ENCODE data around the gene IFI44L. TPM values are rescaled to one million over a fixed set of nuclear protein-coding genes. Genes with fewer than 3 reads are reported as not detected.

IFI44L gene
- under 0.01 and 0.44 TPM in 2 replicates for total RNA-seq

DNA sequence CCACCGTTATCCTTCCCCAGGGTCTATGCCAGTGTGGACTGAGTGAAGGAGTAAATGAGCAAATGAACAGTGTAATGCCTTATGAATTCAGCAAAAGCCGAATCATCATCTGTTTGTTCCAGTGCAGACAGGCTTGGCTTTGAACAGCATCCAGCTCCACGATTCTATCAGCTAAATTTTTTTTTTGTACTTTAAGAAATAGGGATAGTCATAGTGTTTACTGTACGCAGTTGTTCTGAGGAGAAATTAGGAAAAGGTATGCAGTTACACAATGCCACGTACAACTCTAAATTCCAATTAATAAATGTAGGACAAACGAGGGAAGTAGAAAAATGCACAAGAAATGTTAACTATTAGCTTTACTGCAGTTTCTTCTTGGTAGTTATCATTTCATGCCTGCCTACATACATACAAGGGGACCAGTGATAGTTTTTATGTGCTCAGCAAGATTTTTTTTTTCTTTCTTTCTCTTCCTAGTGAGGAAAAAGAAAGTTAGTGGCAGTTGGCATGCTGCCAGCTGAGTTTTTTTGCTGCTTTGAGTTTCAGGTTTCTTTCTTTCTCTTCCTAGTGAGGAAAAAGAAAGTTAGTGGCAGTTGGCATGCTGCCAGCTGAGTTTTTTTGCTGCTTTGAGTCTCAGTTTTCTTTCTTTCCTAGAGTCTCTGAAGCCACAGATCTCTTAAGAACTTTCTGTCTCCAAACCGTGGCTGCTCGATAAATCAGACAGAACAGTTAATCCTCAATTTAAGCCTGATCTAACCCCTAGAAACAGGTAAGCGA is at the start of gene IFI44L:
Gene IFI44L, plus strand, starts transcription at position 646 of the 777 bp plus-strand sequence. CDS start 7,468 bp downstream, outside the sequence.
- peak in 1 of 2 donors; percentile 65 for DNase-seq (ENCODE audit: low read depth in 2 of 2)

DNA sequence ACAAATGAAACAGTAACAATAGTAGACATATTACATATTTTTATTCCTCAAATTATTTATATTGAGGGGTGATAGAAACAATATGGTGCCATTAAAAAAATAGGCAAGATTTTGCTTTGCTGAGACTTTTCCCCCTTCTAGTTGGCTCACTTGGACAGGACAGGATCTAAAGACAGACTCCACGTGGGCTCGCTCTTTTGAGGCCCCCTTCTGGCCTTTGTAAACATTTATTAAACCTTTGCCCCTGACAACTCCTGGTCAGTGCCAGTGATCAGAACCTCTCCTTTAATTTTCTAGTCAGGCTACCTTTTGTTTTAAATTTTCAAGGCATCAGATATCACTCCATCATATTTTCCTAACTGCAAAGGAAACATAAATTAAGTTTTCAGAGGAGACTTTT is 49.7 kb upstream of the IFI44L start:
- peak in 1 of 2 donors; percentile 7 for DNase-seq (ENCODE audit: low read depth in 2 of 2)

- DNase-seq (ENCODE audit: low read depth in 2 of 2), result no peak
Observed at GRCh38 chr1:78577257-78578100, 42.8 kb upstream of the IFI44L start.

- no peak for DNase-seq (ENCODE audit: low read depth in 2 of 2)
Observed at GRCh38 chr1:78586572-78586971, 33.7 kb upstream of the IFI44L start.

GRCh38 chr1:78587211-78587610 is 33.0 kb upstream of the IFI44L start:
- no peak for DNase-seq (ENCODE audit: low read depth in 2 of 2)

DNA sequence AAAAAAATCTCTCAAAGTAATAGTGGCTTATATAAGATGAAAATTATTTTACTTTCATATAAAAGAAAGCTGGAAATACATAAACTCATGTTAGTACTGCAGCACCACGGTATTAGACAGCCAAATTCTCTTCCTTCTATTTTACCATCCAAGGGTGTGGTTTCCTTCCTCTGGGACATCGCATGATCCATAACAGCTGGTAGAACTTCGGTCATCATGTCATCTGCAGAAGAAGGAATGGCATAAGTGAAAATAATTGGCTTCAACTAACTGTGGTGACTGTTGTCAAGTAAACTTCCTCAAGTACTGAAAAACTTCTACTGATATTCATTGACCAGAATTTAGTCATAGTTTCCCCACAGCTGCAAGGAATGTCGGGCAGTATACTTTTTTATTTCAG is 28.3 kb upstream of the IFI44L start:
- peak in 1 of 2 donors; percentile 19 for DNase-seq (ENCODE audit: low read depth in 2 of 2)

- DNase-seq (ENCODE audit: low read depth in 2 of 2), result no peak
Observed at GRCh38 chr1:78599294-78599693, 21.0 kb upstream of the IFI44L start.

- DNase-seq (ENCODE audit: low read depth in 2 of 2), result no peak
Observed at GRCh38 chr1:78601068-78601467, 19.2 kb upstream of the IFI44L start.

- DNase-seq (ENCODE audit: low read depth in 2 of 2), result no peak
Observed at GRCh38 chr1:78603206-78603605, 17.0 kb upstream of the IFI44L start.

- DNase-seq (ENCODE audit: low read depth in 2 of 2), result no peak
Observed at GRCh38 chr1:78604643-78605042, 15.6 kb upstream of the IFI44L start.

DNA sequence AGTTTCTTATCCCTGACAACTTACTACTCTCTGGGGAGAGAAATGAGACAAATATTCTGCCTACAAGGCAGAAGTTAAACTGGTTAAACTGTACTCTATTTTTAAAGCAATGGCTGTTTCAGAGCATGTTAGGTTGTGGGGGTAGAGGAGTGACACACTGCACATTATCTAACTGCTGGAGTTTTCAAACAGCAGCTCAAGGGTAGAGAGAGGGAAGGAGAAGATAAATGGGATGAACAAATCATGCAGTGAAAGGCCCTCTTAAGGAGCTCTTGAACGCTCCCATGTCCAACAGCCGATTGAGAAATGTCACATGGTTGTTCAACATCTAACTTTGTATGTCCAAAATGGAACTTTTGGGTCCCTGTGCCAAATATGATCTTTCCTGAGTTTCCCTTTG is 14.0 kb upstream of the IFI44L start:
- no peak for DNase-seq (ENCODE audit: low read depth in 2 of 2)

DNA sequence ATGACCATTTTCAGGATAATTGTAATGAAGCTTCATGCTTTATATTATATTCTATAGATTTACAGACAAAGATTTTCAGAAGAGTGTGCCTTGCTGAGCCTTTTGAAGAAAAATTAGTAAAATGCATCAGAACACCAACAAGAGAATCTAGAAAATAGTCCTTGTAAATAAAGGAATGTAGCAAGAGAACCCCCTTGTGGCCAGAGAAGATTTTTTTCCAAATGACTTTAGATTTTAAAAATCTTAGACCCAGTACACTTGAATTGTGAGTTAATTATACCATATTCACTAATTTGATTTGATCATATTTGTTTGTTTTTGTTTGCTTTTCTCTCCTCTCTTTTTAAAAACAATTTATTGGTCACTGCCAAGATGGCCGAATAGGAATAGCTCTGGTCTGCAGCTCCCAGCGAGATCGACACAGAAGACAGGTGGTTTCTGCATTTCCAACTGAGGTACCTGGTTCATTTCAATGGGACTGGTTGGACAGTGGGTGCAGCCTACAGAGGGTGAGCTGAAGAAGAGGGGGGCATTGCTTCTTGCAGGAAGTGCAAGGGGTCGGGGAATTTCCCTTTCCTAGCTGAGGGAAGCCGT is 12.8 kb upstream of the IFI44L start:
- DNase-seq (ENCODE audit: low read depth in 2 of 2), result peak; percentile 41 to 49

DNA sequence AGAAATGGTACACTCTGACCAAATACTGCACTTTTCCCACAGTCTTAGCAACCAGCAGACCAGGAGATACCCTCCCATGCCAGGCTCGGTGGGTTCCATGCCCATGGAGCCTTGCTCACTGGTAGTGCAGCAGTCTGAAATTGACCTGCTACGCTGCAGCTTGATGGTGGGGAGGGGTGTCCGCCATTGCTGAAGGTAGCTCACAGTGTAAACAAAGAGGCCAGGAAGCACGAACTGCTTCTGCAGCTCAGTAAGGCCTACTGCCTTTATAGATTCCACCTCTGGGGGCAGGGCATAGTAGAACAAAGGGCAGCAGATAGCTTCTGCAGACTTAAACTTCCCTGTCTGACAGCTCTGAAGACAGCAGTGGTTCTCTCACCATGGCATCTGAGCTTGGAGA is 12.3 kb upstream of the IFI44L start:
- DNase-seq (ENCODE audit: low read depth in 2 of 2), result no peak

- DNase-seq (ENCODE audit: low read depth in 2 of 2), result peak; percentile 86 to 89
Observed at GRCh38 chr1:78617615-78618026, 2.6 kb upstream of the IFI44L start.

GRCh38 chr1:78619032-78619431 is 1.2 kb upstream of the IFI44L start:
- DNase-seq (ENCODE audit: low read depth in 2 of 2), result peak in 1 of 2 donors; percentile 10

DNA sequence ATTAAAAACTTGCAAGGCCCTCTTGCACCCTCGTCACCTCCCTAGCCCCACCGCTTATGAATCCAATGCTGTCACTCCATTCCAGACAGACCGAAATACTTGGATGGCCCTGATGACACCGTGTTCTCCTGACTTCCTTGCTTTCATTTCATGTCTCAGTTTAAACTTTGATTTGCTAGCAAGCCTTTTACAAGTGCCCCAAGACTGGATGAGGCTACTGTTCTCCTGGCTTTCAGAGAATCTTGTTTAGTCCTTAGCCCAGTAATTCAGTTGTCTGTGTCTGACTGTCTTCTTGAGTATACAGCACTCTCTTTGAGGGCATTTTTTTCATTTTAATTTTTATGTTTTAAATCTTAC is 824 bp upstream of the IFI44L start:
- peak in 1 of 2 donors; percentile 38 for DNase-seq (ENCODE audit: low read depth in 2 of 2)

DNA sequence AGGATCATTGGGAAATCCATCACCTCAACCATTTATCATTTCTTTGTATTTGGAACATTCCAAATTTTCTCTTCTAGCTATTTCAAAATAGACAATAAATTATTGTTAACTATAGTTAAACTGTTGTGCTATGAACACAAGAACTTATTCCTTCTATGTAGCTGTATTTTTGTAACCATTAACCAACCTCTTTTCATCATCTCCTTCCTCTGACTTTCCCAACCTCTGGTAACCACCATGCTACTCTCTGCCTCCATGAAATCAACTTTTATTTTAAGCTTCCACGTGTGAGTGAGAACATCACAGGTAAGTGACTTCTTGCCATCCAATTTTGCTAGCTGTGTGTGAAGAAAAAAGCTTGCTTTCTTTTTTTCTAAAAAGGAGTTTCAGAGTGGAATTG is 418 bp downstream of the IFI44L start:
- peak in 1 of 2 donors; percentile 9 for DNase-seq (ENCODE audit: low read depth in 2 of 2)

GRCh38 chr1:78622548-78622947 is 2.3 kb downstream of the IFI44L start:
- DNase-seq (ENCODE audit: low read depth in 2 of 2), result peak in 1 of 2 donors; percentile 4

GRCh38 chr1:78624035-78624434 is 3.8 kb downstream of the IFI44L start:
- no peak for DNase-seq (ENCODE audit: low read depth in 2 of 2)

GRCh38 chr1:78627321-78627720 is 7.1 kb downstream of the IFI44L start:
- DNase-seq (ENCODE audit: low read depth in 2 of 2), result no peak

GRCh38 chr1:78630600-78630999 is 10.4 kb downstream of the IFI44L start:
- no peak for DNase-seq (ENCODE audit: low read depth in 2 of 2)

GRCh38 chr1:78633209-78633608 is 13.0 kb downstream of the IFI44L start:
- no peak for DNase-seq (ENCODE audit: low read depth in 2 of 2)

All from lung microvascular endothelial cell (primary cell).